ENCODE results near the gene CCDC13. TPM values are rescaled to one million over a fixed set of nuclear protein-coding genes. Genes with fewer than 3 reads are reported as not detected.

CCDC13 gene
- total RNA-seq, 1 experiment from 2014 or later, result 2.3 TPM

- H4K20me1 ChIP-seq (ENCODE audit: insufficient read depth), result no peaks in the 10 kb centered on the region
- no peak for DNase-seq (ENCODE audit: low read depth, low spot score)
- CTCF ChIA-PET, result interaction anchor here (1.3 kb wide), 1 partner anchor 44 kb away, joined by 5 read pairs; no protein-coding TSS in a partner anchor
- POLR2A ChIA-PET, result no interaction called here
- no TSS peak for BruUV-seq (replicated peaks)
- H3K9me3 ChIP-seq (ENCODE audit: control insufficient read depth in 1 of 2, insufficient read depth in 1 of 2, low read depth in 1 of 2, low read length in 2 of 2), result no peaks in the 10 kb centered on the region
- no peak overlapping the region for H2AFZ ChIP-seq (ENCODE audit: low read depth, low read length, poor library complexity, severe bottlenecking)
- peaks cover 3 to 25% of the 10 kb centered on the region in 2 experiments; a peak in 3 of 4 replicates for H3K36me3 ChIP-seq (ENCODE audit: control insufficient read depth in 1 of 2, insufficient read depth in 2 of 2, low read length in 2 of 2)
- peaks cover 31% of the 10 kb centered on the region for H3K79me2 ChIP-seq (ENCODE audit: insufficient read depth, low read length)
- RAD21 ChIA-PET (ENCODE audit: low non-redundant PET in 1 of 2, low total read pairs in 2 of 2, uncharacterized antibody in 2 of 2, unreplicated experiment in 2 of 2), result no interaction called here
- intact Hi-C loops (cut with micrococcal nuclease), result no loop called here
- H3K27ac ChIP-seq (ENCODE audit: low read depth, low read length), result no peak overlapping the region
- no peaks in the 10 kb centered on the region for H3K4me1 ChIP-seq (ENCODE audit: control insufficient read depth in 1 of 2, insufficient read depth in 2 of 2, low read length in 2 of 2)
- H3K9ac ChIP-seq (ENCODE audit: low read length), result no peak overlapping the region
- H3K4me3 ChIP-seq (replicated peaks in 1 of 2; ENCODE audit: low read depth in 1 of 2, low read length in 2 of 2), result no peak overlapping the region
- no peaks in the 10 kb centered on the region for H3K27me3 ChIP-seq (ENCODE audit: insufficient read depth, low read length)
- H3K9me2 ChIP-seq (ENCODE audit: insufficient read depth), result no peaks in the 10 kb centered on the region
- no peak for ATAC-seq
- TF ChIP-seq JUND (IDR thresholded peaks at IDR 0.05) (no peak), EZH2phosphoT487 (IDR thresholded peaks at IDR 0.05; ENCODE audit: borderline replicate concordance) (no peak), POLR2AphosphoS5 (IDR thresholded peaks at IDR 0.05; ENCODE audit: low read depth, low read length) (no peak), FOSL1 (IDR thresholded peaks at IDR 0.05; ENCODE audit: low read depth) (no peak), ZBTB33 (IDR thresholded peaks at IDR 0.05; ENCODE audit: extremely low read depth, insufficient replicate concordance, low read length) (no peak), CEBPB (IDR thresholded peaks at IDR 0.05; ENCODE audit: low read depth) (no peak), POLR2A (IDR thresholded peaks at IDR 0.05; ENCODE audit: borderline replicate concordance, extremely low read depth, insufficient read depth, insufficient read length) (no peak), YY1 (IDR thresholded peaks at IDR 0.05; ENCODE audit: extremely low read depth, insufficient replicate concordance, low read depth, low read length) (no peak), EGR1 (IDR thresholded peaks at IDR 0.05; ENCODE audit: low read depth) (no peak), ELF1 (IDR thresholded peaks at IDR 0.05; ENCODE audit: borderline replicate concordance, low read depth) (no peak), ZNF274 (IDR thresholded peaks at IDR 0.05; ENCODE audit: low read depth, low read length) (no peak), SRF (IDR thresholded peaks at IDR 0.05; ENCODE audit: low read depth) (no peak), TCF7L2 (IDR thresholded peaks at IDR 0.05; ENCODE audit: borderline replicate concordance, extremely low read depth, insufficient read depth, insufficient read length) (no peak), SP1 (IDR thresholded peaks at IDR 0.05; ENCODE audit: low read depth) (no peak), SIN3A (IDR thresholded peaks at IDR 0.05; ENCODE audit: low read depth) (no peak), CBX3 (IDR thresholded peaks at IDR 0.05; ENCODE audit: low read depth) (no peak), ZFX (IDR thresholded peaks at IDR 0.05) (no peak)
- TF ChIP-seq, protein P1, sequence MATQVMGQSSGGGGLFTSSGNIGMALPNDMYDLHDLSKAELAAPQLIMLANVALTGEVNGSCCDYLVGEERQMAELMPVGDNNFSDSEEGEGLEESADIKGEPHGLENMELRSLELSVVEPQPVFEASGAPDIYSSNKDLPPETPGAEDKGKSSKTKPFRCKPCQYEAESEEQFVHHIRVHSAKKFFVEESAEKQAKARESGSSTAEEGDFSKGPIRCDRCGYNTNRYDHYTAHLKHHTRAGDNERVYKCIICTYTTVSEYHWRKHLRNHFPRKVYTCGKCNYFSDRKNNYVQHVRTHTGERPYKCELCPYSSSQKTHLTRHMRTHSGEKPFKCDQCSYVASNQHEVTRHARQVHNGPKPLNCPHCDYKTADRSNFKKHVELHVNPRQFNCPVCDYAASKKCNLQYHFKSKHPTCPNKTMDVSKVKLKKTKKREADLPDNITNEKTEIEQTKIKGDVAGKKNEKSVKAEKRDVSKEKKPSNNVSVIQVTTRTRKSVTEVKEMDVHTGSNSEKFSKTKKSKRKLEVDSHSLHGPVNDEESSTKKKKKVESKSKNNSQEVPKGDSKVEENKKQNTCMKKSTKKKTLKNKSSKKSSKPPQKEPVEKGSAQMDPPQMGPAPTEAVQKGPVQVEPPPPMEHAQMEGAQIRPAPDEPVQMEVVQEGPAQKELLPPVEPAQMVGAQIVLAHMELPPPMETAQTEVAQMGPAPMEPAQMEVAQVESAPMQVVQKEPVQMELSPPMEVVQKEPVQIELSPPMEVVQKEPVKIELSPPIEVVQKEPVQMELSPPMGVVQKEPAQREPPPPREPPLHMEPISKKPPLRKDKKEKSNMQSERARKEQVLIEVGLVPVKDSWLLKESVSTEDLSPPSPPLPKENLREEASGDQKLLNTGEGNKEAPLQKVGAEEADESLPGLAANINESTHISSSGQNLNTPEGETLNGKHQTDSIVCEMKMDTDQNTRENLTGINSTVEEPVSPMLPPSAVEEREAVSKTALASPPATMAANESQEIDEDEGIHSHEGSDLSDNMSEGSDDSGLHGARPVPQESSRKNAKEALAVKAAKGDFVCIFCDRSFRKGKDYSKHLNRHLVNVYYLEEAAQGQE (IDR thresholded peaks at IDR 0.05; ENCODE audit: low read depth), result no peak
- TF ChIP-seq, protein P2, sequence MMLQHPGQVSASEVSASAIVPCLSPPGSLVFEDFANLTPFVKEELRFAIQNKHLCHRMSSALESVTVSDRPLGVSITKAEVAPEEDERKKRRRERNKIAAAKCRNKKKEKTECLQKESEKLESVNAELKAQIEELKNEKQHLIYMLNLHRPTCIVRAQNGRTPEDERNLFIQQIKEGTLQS (IDR thresholded peaks at IDR 0.05), result no peak
- TF ChIP-seq, protein P3, sequence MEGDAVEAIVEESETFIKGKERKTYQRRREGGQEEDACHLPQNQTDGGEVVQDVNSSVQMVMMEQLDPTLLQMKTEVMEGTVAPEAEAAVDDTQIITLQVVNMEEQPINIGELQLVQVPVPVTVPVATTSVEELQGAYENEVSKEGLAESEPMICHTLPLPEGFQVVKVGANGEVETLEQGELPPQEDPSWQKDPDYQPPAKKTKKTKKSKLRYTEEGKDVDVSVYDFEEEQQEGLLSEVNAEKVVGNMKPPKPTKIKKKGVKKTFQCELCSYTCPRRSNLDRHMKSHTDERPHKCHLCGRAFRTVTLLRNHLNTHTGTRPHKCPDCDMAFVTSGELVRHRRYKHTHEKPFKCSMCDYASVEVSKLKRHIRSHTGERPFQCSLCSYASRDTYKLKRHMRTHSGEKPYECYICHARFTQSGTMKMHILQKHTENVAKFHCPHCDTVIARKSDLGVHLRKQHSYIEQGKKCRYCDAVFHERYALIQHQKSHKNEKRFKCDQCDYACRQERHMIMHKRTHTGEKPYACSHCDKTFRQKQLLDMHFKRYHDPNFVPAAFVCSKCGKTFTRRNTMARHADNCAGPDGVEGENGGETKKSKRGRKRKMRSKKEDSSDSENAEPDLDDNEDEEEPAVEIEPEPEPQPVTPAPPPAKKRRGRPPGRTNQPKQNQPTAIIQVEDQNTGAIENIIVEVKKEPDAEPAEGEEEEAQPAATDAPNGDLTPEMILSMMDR (IDR thresholded peaks at IDR 0.05 in 2 of 3, conservative IDR thresholded peaks at IDR 0.05 in 1 of 3; ENCODE audit: borderline replicate concordance in 1 of 3, insufficient read depth in 1 of 3, low read depth in 2 of 3, low read length in 2 of 3), result no peak
- no peak overlapping the region for H3K4me2 ChIP-seq (ENCODE audit: low read length)
Observed at GRCh38 chr3:42786631-42787030, 13.6 kb upstream of the CCDC13 start.

Data from HCT116 (cell line).